Fibroblast of lung (primary cell): ENCODE results near the gene PTPRA. TPM values are rescaled to one million over a fixed set of nuclear protein-coding genes. Genes with fewer than 3 reads are reported as not detected.
"Not testable (repeated sequence)": the region's sequence is repeated elsewhere in the genome, so short reads cannot be mapped to it uniquely, and the experiment has no call there.

Source experiments
- DNase-seq, 2 donors: peaks; one replicate each; pipeline versions ENCODE4 v3.0.0 to v3.0.0-alpha.2; 2010; ENCODE audit warnings: low read depth in 2 of 2
- H2AFZ ChIP-seq: 2 replicates; pipeline ENCODE4 v1.5.1; 2012; ENCODE audit warnings: low read length, control low read depth, inconsistent platforms
- H3K27ac ChIP-seq: 2 replicates; pipeline ENCODE4 v1.5.1; 2011; ENCODE audit warnings: low read length, control low read depth; ENCODE audit not compliant: insufficient read depth
- H3K27me3 ChIP-seq: 2 replicates; pipeline ENCODE4 v1.5.1; 2011; ENCODE audit warnings: mild to moderate bottlenecking, low read length; ENCODE audit not compliant: control insufficient read depth, insufficient read depth
- H3K36me3 ChIP-seq: 2 replicates; pipeline ENCODE4 v1.5.1; 2011; ENCODE audit warnings: low read length; ENCODE audit not compliant: control insufficient read depth, insufficient read depth
- H3K4me1 ChIP-seq: 2 replicates; pipeline ENCODE4 v1.5.1; 2011; ENCODE audit warnings: low read length; ENCODE audit not compliant: control insufficient read depth, insufficient read depth; ENCODE audit errors: extremely low read depth
- H3K4me2 ChIP-seq: 2 replicates; pipeline ENCODE4 v1.5.1; 2011; ENCODE audit warnings: low read length, control low read depth; ENCODE audit not compliant: insufficient read depth; ENCODE audit errors: extremely low read depth
- H3K4me3 ChIP-seq, 4 experiments: fragments of 200-600 bp in 1 of 4; sonication (generic) in 1 of 4; replicated peaks in 1 of 4; 2 replicates each; pipeline ENCODE4 v1.5.1; 2011 to 2016; ENCODE audit warnings: low read length in 4 of 4, low read depth in 3 of 4, mild to moderate bottlenecking in 3 of 4, control low read depth in 2 of 4, inconsistent platforms in 1 of 4, mixed read lengths in 1 of 4; ENCODE audit not compliant: insufficient read depth in 1 of 4; ENCODE audit errors: control extremely low read depth in 1 of 4
- H3K79me2 ChIP-seq: 2 replicates; pipeline ENCODE4 v1.5.1; 2012; ENCODE audit warnings: mild to moderate bottlenecking, low read length, inconsistent platforms; ENCODE audit not compliant: control insufficient read depth, insufficient read depth
- H3K9ac ChIP-seq: 2 replicates; pipeline ENCODE4 v1.5.1; 2011; ENCODE audit warnings: mild to moderate bottlenecking, low read length, control low read depth; ENCODE audit not compliant: insufficient read depth
- H3K9me3 ChIP-seq: 2 replicates; pipeline ENCODE4 v1.5.1; 2012; ENCODE audit warnings: low read depth, low read length; ENCODE audit not compliant: control insufficient read depth, insufficient read depth
- H4K20me1 ChIP-seq: 2 replicates; pipeline ENCODE4 v1.5.1; 2011; ENCODE audit warnings: low read length; ENCODE audit not compliant: control insufficient read depth, insufficient read depth; ENCODE audit errors: extremely low read depth
- CTCF ChIP-seq, 2 donors: IDR thresholded peaks in 1 of 2; conservative IDR thresholded peaks in 1 of 2; 1 replicate in 1 of 2; 2 replicates in 1 of 2; pipeline ENCODE4 v1.5.1; 2011 to 2012; ENCODE audit warnings: low read length in 2 of 2, control low read depth in 1 of 2, inconsistent platforms in 1 of 2, low read depth in 1 of 2, mild to moderate bottlenecking in 1 of 2
- EZH2 ChIP-seq: IDR thresholded peaks from 2 replicates; pipeline ENCODE4 v1.5.1; 2012; ENCODE audit warnings: low read length, control low read depth, mild to moderate bottlenecking; ENCODE audit errors: missing control alignments
- polyA plus RNA-seq, 2 donors: library from polyadenylated mRNA; depleted of rRNA in 1 of 2; stranded (reverse) in 1 of 2; unstranded in 1 of 2; fragments of >200 nt; gene quantifications; 2 replicates each; pipeline ENCODE4 v1.2.1, GENCODE V29; 2011 to 2012; ENCODE audit warnings: missing spikeins in 1 of 2
- total RNA-seq: library from RNA; depleted of rRNA; stranded (reverse); fragments of >200 nt; gene quantifications from 2 replicates; pipeline ENCODE4 v1.2.1, GENCODE V29; 2014

Gene PTPRA
- total and polyA plus RNA-seq, 2 donors (not counting 1 experiment from before 2014, with no cell fraction given), result 27.9 to 127 TPM

DNA sequence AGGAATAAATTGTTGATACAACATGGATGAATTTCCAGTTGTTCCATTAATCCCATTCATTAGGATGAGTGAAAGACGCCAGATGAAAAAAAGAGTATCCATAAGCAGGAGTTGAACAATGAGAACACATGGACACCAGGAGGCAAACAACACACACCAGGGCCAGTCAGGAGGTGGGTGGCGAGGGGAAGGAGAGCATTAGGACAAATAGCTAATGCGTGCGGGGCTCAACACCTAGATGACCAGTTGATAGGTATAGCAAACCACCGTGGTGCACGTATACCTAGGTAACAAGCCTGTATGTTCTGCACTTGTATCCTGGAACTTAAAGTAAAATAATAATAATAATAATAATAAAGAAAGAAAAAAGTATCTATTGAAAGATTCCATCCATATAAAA lies 43.9 kb upstream of the PTPRA start:
- Histone ChIP-seq H2AFZ (no peak overlapping the region), H3K9ac (no peak overlapping the region), H3K27ac (no peak overlapping the region), H3K79me2 (no peaks in the 10 kb centered on the region), H4K20me1 (no peaks in the 10 kb centered on the region), H3K4me2 (no peak overlapping the region), H3K9me3 (no peaks in the 10 kb centered on the region), H3K27me3 (peaks cover 4% of the 10 kb centered on the region), H3K4me3 (no peak overlapping the region), H3K4me1 (no peaks in the 10 kb centered on the region), H3K36me3 (no peaks in the 10 kb centered on the region)
- TF ChIP-seq CTCF (conservative IDR thresholded peaks at IDR 0.05 in 1 of 2, IDR thresholded peaks at IDR 0.05 in 1 of 2; ENCODE audit: low read depth in 1 of 2, low read length in 2 of 2), result no peak
- no peak for TF ChIP-seq EZH2
- DNase-seq, result no peak

DNA sequence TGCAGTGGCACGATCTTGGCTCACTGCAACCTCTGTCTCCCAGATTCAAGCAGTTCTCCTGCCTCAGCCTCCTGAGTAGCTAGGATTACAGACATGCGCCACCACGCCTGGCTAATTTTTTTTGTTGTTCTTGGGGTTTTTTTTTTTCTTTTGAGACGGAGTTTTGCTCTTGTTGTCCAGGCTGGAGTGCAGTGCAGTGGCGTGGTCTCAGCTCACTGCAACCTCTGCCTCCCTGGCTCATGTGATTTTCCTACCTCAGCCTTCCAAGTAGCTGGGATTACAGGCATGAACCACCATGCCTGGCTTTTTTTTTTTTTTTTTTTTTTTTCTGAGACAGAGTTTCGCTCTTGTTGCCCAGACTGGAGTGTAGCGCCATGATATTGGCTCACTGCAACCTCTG lies 42.1 kb upstream of the PTPRA start:
- not testable (repeated sequence) for H3K36me3 ChIP-seq, H4K20me1 ChIP-seq, H3K27ac ChIP-seq, H3K4me3 ChIP-seq, H3K27me3 ChIP-seq, H3K79me2 ChIP-seq, H3K4me1 ChIP-seq, H3K9me3 ChIP-seq, DNase-seq, H3K9ac ChIP-seq, H2AFZ ChIP-seq, H3K4me2 ChIP-seq

DNA sequence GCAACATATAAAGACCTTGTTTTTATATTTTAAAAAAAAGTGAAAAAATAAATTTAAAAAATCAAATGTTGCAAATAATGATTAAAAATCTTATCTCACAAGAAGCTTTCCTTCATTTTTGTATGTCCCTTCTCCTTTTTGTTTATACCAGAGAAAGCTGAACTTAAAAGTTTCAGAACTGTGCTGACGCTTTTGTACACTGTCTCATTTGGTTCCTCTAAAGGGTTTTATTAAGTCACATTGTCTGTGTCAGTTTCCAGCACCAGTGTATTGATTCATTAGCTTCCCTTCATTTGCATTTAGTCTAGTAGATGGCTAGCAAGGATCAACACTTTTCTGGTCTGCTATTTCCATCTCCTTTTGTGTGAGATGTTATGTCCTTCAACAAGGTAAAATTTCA lies 39.5 kb upstream of the PTPRA start:
- Histone ChIP-seq H3K36me3 (peaks cover 10% of the 10 kb centered on the region), H2AFZ (no peak overlapping the region), H3K4me2 (no peak overlapping the region), H3K4me3 (no peak overlapping the region), H3K9me3 (no peaks in the 10 kb centered on the region), H3K27me3 (no peaks in the 10 kb centered on the region), H3K27ac (no peak overlapping the region), H3K9ac (no peak overlapping the region), H4K20me1 (no peaks in the 10 kb centered on the region), H3K79me2 (no peaks in the 10 kb centered on the region), H3K4me1 (no peaks in the 10 kb centered on the region)
- DNase-seq, result no peak
- TF ChIP-seq CTCF (conservative IDR thresholded peaks at IDR 0.05 in 1 of 2, IDR thresholded peaks at IDR 0.05 in 1 of 2; ENCODE audit: low read depth in 1 of 2, low read length in 2 of 2), result no peak
- no peak for TF ChIP-seq EZH2
